ENCODE results near the gene RPL14.

GRCh38 chr3:40456940-40457823 is at the start of gene RPL14:
- TF ChIP-seq CTCF (IDR thresholded peaks at IDR 0.05; ENCODE audit: extremely low read depth in 1 of 2, insufficient read depth in 1 of 2, low read depth in 1 of 2, low read length in 2 of 2): no peak
- peak; percentile 98 for TF ChIP-seq POLR2AphosphoS5 (IDR thresholded peaks at IDR 0.05; ENCODE audit: insufficient read depth, low read depth, low read length)
- peak; percentile 98 for TF ChIP-seq POLR2A (IDR thresholded peaks at IDR 0.05; ENCODE audit: low read depth, low read length)
